GM23338 (cell line): Measurements from ENCODE around the gene PKD1L1.

Experiments used
- CREB1 ChIP-seq: fragments of 250-450 bp; sonication (Bioruptor Pico); IDR thresholded peaks from 2 replicates; pipeline ENCODE4 v1.5.0; 2020; ENCODE audit warnings: low read depth, mild to moderate bottlenecking, moderate library complexity
- EZH2 ChIP-seq: fragments of 200-600 bp; sonication (generic); IDR thresholded peaks from one replicate; pipeline ENCODE4 v1.8.0; 2017; ENCODE audit warnings: antibody characterized with exemption, mild to moderate bottlenecking, low read depth; ENCODE audit not compliant: unreplicated experiment
- TF ChIP-seq, protein P1 (sequence below), 2 experiments: fragments of 200-600 bp in 1 of 2; sonication (generic) in 1 of 2; conservative IDR thresholded peaks; 2 replicates each; pipeline versions ENCODE4 v1.5.1 to v1.6.1; 2016 to 2017; ENCODE audit warnings: antibody characterized with exemption in 2 of 2, low read depth in 2 of 2, mild to moderate bottlenecking in 2 of 2, moderate library complexity in 1 of 2

DNA sequence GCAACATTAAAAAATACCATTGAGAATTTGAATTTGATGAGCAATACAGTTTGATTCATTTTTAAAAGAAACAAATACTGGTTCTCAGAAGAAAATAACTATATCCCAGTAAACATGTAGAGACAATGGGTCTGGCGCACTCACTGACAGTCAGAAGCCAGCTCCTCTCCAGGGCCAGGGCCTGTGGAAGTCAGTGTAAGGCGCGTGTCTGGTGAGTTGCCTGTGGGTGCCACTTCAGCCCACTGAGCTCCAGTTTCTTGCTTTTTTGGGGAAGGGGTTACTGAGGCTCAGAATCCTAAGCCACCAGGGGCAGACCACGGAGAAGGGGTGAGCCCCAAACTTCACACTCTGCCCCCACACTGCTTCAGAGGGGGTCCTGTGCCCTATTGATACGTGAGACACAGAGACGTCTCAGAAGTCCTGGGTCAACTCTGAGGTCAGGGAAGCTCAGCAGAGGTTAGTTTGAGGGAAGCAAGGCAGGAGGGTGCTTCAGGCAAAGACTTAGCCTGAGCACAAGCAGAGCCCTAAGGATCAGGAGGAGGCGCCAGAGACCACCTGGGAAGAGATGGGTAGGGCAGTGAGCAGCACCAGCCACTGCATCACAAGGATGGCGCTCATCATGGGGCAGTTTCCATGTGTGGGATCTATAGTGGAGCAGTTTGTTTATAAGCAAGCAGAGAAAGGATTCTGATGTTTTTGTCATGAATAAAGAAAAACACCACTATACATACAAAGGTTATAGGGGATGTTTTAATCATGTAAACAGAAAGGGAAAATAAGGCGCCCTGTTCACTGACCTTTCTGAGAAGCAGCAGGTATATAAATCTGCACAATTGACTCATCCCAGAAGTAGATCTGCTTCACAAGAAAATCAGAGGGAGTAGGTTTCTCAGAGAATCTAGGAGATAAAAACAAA is 95.7 kb downstream of the PKD1L1 start:
- TF ChIP-seq, protein P1, sequence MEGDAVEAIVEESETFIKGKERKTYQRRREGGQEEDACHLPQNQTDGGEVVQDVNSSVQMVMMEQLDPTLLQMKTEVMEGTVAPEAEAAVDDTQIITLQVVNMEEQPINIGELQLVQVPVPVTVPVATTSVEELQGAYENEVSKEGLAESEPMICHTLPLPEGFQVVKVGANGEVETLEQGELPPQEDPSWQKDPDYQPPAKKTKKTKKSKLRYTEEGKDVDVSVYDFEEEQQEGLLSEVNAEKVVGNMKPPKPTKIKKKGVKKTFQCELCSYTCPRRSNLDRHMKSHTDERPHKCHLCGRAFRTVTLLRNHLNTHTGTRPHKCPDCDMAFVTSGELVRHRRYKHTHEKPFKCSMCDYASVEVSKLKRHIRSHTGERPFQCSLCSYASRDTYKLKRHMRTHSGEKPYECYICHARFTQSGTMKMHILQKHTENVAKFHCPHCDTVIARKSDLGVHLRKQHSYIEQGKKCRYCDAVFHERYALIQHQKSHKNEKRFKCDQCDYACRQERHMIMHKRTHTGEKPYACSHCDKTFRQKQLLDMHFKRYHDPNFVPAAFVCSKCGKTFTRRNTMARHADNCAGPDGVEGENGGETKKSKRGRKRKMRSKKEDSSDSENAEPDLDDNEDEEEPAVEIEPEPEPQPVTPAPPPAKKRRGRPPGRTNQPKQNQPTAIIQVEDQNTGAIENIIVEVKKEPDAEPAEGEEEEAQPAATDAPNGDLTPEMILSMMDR (conservative IDR thresholded peaks at IDR 0.05; ENCODE audit: low read depth in 2 of 2), result peak; percentile 59 to 91
- TF ChIP-seq CREB1 (CRISPR knock-in tag) (no peak), EZH2 (no peak)
